HG03064 (cell line): ENCODE results near the gene RBM33.

Experiments
- ATAC-seq: cut with Tn5 transposase; IDR thresholded peaks from one replicate; pipeline ENCODE4 v1.9.1; 2021; ENCODE audit warnings: low read depth; ENCODE audit not compliant: unreplicated experiment

RBM33 gene

DNA sequence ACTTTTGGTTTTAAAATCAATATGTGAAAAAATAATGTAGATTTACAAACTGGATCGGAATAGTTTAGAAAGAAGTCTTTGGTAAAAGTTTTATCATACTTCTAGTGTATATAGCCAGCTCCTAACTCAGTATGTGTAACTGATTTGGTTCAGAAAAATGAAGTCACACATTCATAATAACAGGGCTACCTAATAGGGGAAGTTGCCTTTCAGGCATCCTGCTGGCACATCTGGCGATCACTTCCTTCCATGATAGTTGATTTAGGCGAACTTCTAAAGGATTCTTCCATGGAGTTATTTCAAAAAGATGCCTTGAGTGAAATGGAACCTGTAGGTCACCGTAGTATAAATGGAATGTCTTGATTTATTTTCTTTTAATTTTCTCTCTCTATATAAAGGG, 98.7 kb downstream of the RBM33 start:
- ATAC-seq = no peak

- no peak for ATAC-seq
Observed at GRCh38 chr7:155744971-155745683, 100.7 kb downstream of the RBM33 start.

- ATAC-seq = no peak
Observed at GRCh38 chr7:155745737-155746136, 101.3 kb downstream of the RBM33 start.

- no peak for ATAC-seq
Observed at GRCh38 chr7:155746188-155746587, 101.7 kb downstream of the RBM33 start.

GRCh38 chr7:155747209-155747608, 102.7 kb downstream of the RBM33 start:
- ATAC-seq = no peak

DNA sequence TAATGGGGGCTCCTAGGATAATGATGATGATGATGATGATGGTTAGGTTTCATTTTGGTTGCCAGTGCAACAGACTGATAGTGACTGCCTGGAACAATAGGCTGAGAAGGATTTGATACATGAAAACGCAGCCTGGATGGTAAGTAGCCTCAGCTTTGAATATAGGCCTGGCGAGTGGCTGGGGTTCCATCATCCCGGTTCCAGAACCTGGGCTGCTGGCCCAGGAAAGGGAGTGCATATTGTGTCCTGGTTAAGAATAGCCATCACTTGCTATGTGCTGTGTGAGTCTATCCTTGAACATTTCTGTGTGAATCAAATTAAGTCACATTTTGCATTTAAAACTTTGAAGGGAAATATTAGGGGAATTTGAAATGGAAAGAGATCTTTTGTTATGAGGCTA, 105.1 kb downstream of the RBM33 start:
- no peak for ATAC-seq

- no peak for ATAC-seq
Observed at GRCh38 chr7:155750255-155751125, 106.0 kb downstream of the RBM33 start.

DNA sequence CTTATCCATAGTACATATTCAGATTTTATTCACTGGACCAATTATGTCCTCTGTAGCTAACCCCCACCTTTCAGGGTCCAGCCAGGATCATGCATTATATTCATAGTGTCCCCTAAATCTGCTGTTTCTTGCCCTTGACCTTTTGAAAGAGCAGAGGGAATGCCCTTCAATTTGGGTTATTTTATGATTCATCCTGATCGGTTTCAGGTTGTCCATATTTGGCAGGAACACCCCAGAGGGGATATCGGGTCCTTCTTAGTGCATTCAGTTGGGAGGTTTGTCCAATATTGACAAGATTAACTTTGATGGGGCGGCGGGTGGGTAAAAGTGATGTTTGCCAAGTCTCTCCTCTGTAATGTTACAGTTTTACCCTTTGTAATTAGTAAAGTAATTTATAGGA, 106.9 kb downstream of the RBM33 start:
- no peak for ATAC-seq

- ATAC-seq = peak; percentile 59
Observed at GRCh38 chr7:155752756-155753445, 108.4 kb downstream of the RBM33 start.

- ATAC-seq = no peak
Observed at GRCh38 chr7:155753446-155753965, 109.0 kb downstream of the RBM33 start.

- no peak for ATAC-seq
Observed at GRCh38 chr7:155754165-155754564, 109.7 kb downstream of the RBM33 start.

DNA sequence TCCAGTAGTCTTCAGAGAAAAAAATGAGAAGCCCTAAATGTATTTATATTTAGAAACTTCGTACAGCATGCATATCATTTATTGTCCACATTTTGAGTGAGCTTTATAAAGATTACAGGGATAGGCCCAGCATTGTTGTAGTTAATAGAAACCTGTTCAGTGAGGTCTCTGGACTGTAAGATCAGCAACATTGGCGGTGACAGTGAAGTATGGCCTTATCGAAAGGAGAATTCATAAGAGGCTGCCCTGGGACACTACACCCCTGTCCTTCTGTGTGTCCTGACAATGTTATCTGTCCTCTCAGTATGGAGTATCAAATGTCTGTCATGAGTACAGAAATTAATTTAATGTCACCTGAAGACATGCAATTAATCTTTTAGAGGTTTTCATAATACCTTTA, 110.6 kb downstream of the RBM33 start:
- no peak for ATAC-seq

DNA sequence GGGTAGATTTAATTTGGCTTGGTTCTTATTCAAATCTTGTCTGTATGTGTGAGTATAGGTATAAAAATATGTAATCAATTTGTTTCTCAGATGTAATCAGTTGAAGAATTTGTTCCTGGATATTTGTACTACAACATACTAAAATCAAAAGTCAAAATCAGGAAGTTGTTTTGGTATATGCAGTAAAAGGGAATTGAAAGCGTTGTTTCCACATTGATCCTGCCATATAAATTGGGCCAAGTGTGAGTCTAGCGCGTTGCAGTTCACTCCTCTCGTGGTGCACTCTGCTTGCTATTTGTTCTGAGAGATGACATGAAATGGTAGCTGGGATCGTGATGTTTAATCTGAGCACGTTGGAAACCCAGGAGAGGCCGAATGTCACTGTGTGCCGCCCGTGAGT, 111.9 kb downstream of the RBM33 start:
- no peak for ATAC-seq

GRCh38 chr7:155758348-155758747, 113.9 kb downstream of the RBM33 start:
- ATAC-seq = no peak

- no peak for ATAC-seq
Observed at GRCh38 chr7:155759740-155760430, 115.4 kb downstream of the RBM33 start.

DNA sequence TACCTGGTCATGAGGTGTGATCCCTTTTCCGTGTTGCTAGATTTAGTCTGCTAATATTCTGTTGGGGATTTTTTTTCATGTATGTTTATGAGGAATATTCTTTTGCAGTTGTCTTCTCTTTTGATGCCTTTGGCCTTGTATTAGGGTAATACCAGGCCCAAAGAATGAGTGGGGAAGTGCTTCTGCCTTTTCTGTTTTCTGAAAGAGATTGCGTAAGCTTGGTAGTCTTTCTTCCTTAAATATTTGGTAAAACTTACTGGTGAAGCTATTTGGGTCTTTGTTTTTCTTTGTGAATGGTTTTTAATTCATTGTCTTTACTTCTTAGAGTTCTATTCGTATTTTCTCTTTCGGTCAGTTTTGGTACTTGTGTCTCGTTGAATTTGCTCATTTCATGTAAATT, 116.7 kb downstream of the RBM33 start:
- ATAC-seq = no peak

GRCh38 chr7:155762036-155762435, 117.6 kb downstream of the RBM33 start:
- ATAC-seq = no peak

DNA sequence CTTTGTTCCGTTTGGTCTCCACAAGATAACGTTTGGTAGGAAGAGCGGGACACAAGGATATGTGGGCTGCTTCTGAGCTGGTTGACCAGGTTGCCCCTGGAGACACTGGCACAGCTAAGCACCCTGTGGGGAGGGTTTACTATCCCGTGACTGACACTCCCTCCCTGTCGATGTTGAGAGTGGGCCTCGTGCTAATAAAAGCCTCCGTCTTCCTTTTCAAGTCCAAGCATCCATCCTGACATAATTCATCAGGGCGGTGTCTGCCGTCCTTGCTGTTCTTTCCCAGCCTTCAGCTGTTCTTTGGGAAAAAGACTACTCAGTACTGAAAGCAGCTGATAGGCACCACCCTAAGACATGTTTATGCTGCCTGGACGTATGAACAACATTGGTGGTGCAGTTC, 118.2 kb downstream of the RBM33 start:
- no peak for ATAC-seq

- ATAC-seq = no peak
Observed at GRCh38 chr7:155763122-155763521, 118.7 kb downstream of the RBM33 start.

DNA sequence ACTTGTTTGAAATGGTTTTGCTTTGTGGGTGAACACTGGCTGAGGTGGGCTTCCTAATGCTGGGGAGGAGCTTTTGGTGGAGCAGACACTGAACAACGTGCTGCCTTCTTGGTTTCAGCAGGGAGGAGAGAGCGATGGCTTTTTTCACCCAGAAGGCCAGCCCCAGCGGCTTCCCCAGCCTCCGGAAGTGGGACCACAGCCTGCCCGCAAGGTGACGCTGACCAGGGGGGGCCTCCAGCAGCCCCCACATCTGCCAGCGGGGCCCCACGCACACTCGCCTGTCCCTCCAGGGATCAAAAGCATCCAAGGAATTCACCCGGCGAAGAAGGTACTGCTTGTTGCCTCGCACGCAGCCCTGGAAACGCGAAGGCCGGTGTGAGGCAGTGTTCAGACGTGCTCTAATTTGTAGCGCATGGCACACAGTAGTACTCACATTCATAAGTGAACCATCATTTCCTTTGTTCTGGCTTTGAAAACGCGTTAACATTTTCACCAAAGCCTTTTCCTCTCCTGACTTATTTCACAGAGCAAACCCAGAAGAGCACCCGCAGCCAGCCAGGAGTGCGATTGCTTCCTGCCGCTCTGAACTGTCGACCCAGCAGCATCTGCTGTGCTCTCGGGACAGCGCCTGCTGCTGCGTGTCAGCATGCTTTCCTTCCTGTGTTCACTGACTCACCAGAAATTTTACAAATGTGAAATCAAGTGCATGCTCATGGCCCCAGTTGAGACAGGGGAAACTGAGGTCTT, 119.4 kb downstream of the RBM33 start:
- ATAC-seq = peak; percentile 65
